ENCODE results near the gene CACNA1C. TPM values are rescaled to one million over a fixed set of nuclear protein-coding genes. Genes with fewer than 3 reads are reported as not detected.

Gene CACNA1C
- total and polyA plus RNA-seq, 10 of the 15 experiments (the other 5 are each of a cell fraction or from before 2014, with no cell fraction given) = under 0.01 to 0.15 (median 0.09) TPM; not detected in 5

- no peak for DNase-seq (ENCODE audit: low read depth, low spot score)
- Histone ChIP-seq H3K27ac (ENCODE audit: control insufficient read depth, insufficient read depth) (no peak overlapping the region), H3K4me2 (ENCODE audit: control insufficient read depth, insufficient read depth) (no peak overlapping the region), H2AFZ (ENCODE audit: control insufficient read depth, low read depth, low read length) (no peak overlapping the region), H3K27me3 (replicated peaks in 1 of 2; ENCODE audit: control insufficient read depth in 2 of 2, insufficient read depth in 2 of 2, low read length in 1 of 2) (peaks cover 3 to 6% of the 10 kb centered on the region in 2 experiments), H3K36me3 (ENCODE audit: control insufficient read depth in 2 of 2, insufficient read depth in 2 of 2, low read length in 1 of 2) (no peaks in the 10 kb centered on the region), H4K20me1 (ENCODE audit: control insufficient read depth, insufficient read depth) (no peaks in the 10 kb centered on the region), H3K4me3 (no peak overlapping the region), H3K4me1 (ENCODE audit: control insufficient read depth, insufficient read depth, low read length) (no peaks in the 10 kb centered on the region), H3K9ac (ENCODE audit: control insufficient read depth, insufficient read depth, low read length) (no peak overlapping the region), H3K79me2 (ENCODE audit: control insufficient read depth, insufficient read depth, low read length) (no peaks in the 10 kb centered on the region), H3K9me3 (replicated peaks; ENCODE audit: control insufficient read depth, insufficient read depth, low read length) (no peaks in the 10 kb centered on the region)
- ChIA-PET POLR2A (no interaction called here), SMC1A (ENCODE audit: uncharacterized antibody, unreplicated experiment) (no interaction called here), CTCF (no interaction called here), RAD21 (ENCODE audit: unreplicated experiment) (no interaction called here)
- no peak for ATAC-seq
- in situ Hi-C loops (cut with MboI) = no loop called here
- no TSS peak for BruUV-seq (replicated peaks)
- TF ChIP-seq RELB (IDR thresholded peaks at IDR 0.05; ENCODE audit: low read depth) (no peak), ZBTB40 (IDR thresholded peaks at IDR 0.05; ENCODE audit: borderline replicate concordance) (no peak), SP1 (IDR thresholded peaks at IDR 0.05; ENCODE audit: low read depth, low read length) (no peak), CREM (IDR thresholded peaks at IDR 0.05; ENCODE audit: low read depth) (no peak), CHD2 (IDR thresholded peaks at IDR 0.05; ENCODE audit: borderline replicate concordance, low read depth, low read length) (no peak), ATF3 (IDR thresholded peaks at IDR 0.05; ENCODE audit: borderline replicate concordance, extremely low read depth, low read depth, low read length) (no peak), CBX5 (IDR thresholded peaks at IDR 0.05; ENCODE audit: low read depth) (no peak)
- TF ChIP-seq, protein P1, sequence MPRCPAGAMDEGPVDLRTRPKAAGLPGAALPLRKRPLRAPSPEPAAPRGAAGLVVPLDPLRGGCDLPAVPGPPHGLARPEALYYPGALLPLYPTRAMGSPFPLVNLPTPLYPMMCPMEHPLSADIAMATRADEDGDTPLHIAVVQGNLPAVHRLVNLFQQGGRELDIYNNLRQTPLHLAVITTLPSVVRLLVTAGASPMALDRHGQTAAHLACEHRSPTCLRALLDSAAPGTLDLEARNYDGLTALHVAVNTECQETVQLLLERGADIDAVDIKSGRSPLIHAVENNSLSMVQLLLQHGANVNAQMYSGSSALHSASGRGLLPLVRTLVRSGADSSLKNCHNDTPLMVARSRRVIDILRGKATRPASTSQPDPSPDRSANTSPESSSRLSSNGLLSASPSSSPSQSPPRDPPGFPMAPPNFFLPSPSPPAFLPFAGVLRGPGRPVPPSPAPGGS (IDR thresholded peaks at IDR 0.05; ENCODE audit: borderline replicate concordance, insufficient read depth, low read depth, low read length, poor library complexity, severe bottlenecking) = no peak
- TF ChIP-seq, protein P2, sequence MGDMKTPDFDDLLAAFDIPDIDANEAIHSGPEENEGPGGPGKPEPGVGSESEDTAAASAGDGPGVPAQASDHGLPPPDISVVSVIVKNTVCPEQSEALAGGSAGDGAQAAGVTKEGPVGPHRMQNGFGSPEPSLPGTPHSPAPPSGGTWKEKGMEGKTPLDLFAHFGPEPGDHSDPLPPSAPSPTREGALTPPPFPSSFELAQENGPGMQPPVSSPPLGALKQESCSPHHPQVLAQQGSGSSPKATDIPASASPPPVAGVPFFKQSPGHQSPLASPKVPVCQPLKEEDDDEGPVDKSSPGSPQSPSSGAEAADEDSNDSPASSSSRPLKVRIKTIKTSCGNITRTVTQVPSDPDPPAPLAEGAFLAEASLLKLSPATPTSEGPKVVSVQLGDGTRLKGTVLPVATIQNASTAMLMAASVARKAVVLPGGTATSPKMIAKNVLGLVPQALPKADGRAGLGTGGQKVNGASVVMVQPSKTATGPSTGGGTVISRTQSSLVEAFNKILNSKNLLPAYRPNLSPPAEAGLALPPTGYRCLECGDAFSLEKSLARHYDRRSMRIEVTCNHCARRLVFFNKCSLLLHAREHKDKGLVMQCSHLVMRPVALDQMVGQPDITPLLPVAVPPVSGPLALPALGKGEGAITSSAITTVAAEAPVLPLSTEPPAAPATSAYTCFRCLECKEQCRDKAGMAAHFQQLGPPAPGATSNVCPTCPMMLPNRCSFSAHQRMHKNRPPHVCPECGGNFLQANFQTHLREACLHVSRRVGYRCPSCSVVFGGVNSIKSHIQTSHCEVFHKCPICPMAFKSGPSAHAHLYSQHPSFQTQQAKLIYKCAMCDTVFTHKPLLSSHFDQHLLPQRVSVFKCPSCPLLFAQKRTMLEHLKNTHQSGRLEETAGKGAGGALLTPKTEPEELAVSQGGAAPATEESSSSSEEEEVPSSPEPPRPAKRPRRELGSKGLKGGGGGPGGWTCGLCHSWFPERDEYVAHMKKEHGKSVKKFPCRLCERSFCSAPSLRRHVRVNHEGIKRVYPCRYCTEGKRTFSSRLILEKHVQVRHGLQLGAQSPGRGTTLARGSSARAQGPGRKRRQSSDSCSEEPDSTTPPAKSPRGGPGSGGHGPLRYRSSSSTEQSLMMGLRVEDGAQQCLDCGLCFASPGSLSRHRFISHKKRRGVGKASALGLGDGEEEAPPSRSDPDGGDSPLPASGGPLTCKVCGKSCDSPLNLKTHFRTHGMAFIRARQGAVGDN (IDR thresholded peaks at IDR 0.05) = no peak
- whole genome bisulfite sequencing (ENCODE audit: insufficient coverage, insufficient replicate concordance, low lambda C conversion rate, missing lambda C conversion rate) = 42% methylated on average over 15 of the region's 17 CpGs
- intact Hi-C loops (cut with micrococcal nuclease; ENCODE audit: unreplicated experiment) = no loop called here
- no peak for FAIRE-seq
Observed at GRCh38 chr12:2467447-2468195, 414.8 kb downstream of the CACNA1C start.

Measured in GM12878 (cell line).